Endothelial cell of umbilical vein (primary cell): ENCODE results near the gene C3orf20. TPM values are rescaled to one million over a fixed set of nuclear protein-coding genes. Genes with fewer than 3 reads are reported as not detected.

Experiments used
- BruUV-seq: library from RNA; stranded (reverse); fragments of 400-500 nt; replicated peaks from 2 replicates; lab custom pipeline; 2021; lab: Mats Ljungman, UMichigan
- CTCF ChIA-PET: fragments of 300-600, 350-600 bp; sonication (Branson Sonifier 250); formaldehyde crosslinking; loops from one replicate; lab custom pipeline; 2021; ENCODE audit warnings: antibody characterized with exemption, inconsistent platforms; lab: Charles Lee
- POLR2A ChIA-PET: fragments of 300-600, 350-600 bp; sonication (Branson Sonifier 250); formaldehyde crosslinking; loops from one replicate; lab custom pipeline; 2021; ENCODE audit warnings: antibody characterized with exemption, inconsistent platforms; lab: Charles Lee
- DNase-seq: peaks from one replicate; pipeline ENCODE4 v3.0.0-alpha.2; 2011; ENCODE audit warnings: low read depth, low spot score
- FAIRE-seq: peaks from 2 replicates; lab custom pipeline; 2011; peaks lifted over from hg19 to GRCh38; lab: Jason Lieb, UNC
- H2AFZ ChIP-seq: 2 replicates; pipeline ENCODE4 v1.6.0; 2012; ENCODE audit warnings: low read depth, low read length, control low read depth, inconsistent platforms
- H3K27ac ChIP-seq: 2 replicates; pipeline ENCODE4 v1.5.1; 2011; ENCODE audit warnings: low read depth, mild to moderate bottlenecking, control low read depth, low read length, moderate library complexity; ENCODE audit not compliant: insufficient read depth
- H3K27me3 ChIP-seq, 2 experiments: 2 replicates each; pipeline versions ENCODE4 v1.6.0 to v1.6.1; 2011; ENCODE audit warnings: low read length in 2 of 2, mixed read lengths in 1 of 2; ENCODE audit not compliant: control insufficient read depth in 2 of 2, insufficient read depth in 2 of 2
- H3K36me3 ChIP-seq, 2 experiments: 2 replicates in 1 of 2; 3 replicates in 1 of 2; pipeline ENCODE4 v1.5.1; 2011; ENCODE audit warnings: low read length in 2 of 2, mild to moderate bottlenecking in 1 of 2, moderate library complexity in 1 of 2; ENCODE audit not compliant: control insufficient read depth in 2 of 2, insufficient read depth in 2 of 2; ENCODE audit errors: extremely low read depth in 1 of 2
- H3K4me1 ChIP-seq: 3 replicates; pipeline ENCODE4 v1.5.1; 2011; ENCODE audit warnings: mild to moderate bottlenecking, low read length; ENCODE audit not compliant: control insufficient read depth, insufficient read depth; ENCODE audit errors: extremely low read depth
- H3K4me2 ChIP-seq: 2 replicates; pipeline ENCODE4 v1.6.1; 2011; ENCODE audit warnings: low read length, control low read depth, mixed read lengths; ENCODE audit not compliant: insufficient read depth
- H3K4me3 ChIP-seq, 3 experiments: fragments of 200-600 bp in 1 of 3; sonication (generic), shearing (Covaris generic) in 1 of 3; replicated peaks in 1 of 3; 2 replicates each; pipeline ENCODE4 v1.5.1; 2011 to 2016; ENCODE audit warnings: control low read depth in 3 of 3, low read length in 3 of 3, mild to moderate bottlenecking in 2 of 3, inconsistent platforms in 1 of 3, low read depth in 1 of 3, moderate library complexity in 1 of 3; ENCODE audit not compliant: insufficient read depth in 1 of 3
- H3K79me2 ChIP-seq: 2 replicates; pipeline ENCODE4 v1.6.0; 2012; ENCODE audit warnings: low read length, inconsistent platforms; ENCODE audit not compliant: control insufficient read depth, insufficient read depth
- H3K9ac ChIP-seq: replicated peaks from 2 replicates; pipeline ENCODE3; 2011; ENCODE audit warnings: low read length, control low read depth; ENCODE audit not compliant: insufficient read depth; ENCODE audit errors: extremely low read depth
- H3K9me1 ChIP-seq: replicated peaks from 3 replicates; pipeline ENCODE4 v1.6.0; 2011; ENCODE audit warnings: mild to moderate bottlenecking, low read length; ENCODE audit not compliant: control insufficient read depth, insufficient read depth; ENCODE audit errors: extremely low read depth
- H3K9me3 ChIP-seq: replicated peaks from 2 replicates; pipeline ENCODE4 v1.5.1; 2012; ENCODE audit warnings: low read length, inconsistent platforms; ENCODE audit not compliant: control insufficient read depth, insufficient read depth
- H4K20me1 ChIP-seq: replicated peaks from 2 replicates; pipeline ENCODE3; 2011; ENCODE audit warnings: mild to moderate bottlenecking, low read length; ENCODE audit not compliant: control insufficient read depth, insufficient read depth; ENCODE audit errors: extremely low read depth
- EZH2 ChIP-seq: IDR thresholded peaks from 2 replicates; pipeline ENCODE4 v1.6.1; 2012; ENCODE audit warnings: borderline replicate concordance, low read depth, mild to moderate bottlenecking, moderate library complexity, low read length, inconsistent platforms; ENCODE audit not compliant: severe bottlenecking
- FOS ChIP-seq: IDR thresholded peaks from 2 replicates; pipeline ENCODE4 v1.6.1; 2011; ENCODE audit warnings: mild to moderate bottlenecking, low read length, moderate library complexity, borderline replicate concordance; ENCODE audit not compliant: insufficient read depth
- GATA2 ChIP-seq: IDR thresholded peaks from 2 replicates; pipeline ENCODE4 v1.7.0; 2011; ENCODE audit warnings: low read depth, mild to moderate bottlenecking, moderate library complexity, mixed read lengths, low read length; ENCODE audit not compliant: insufficient read length, insufficient read depth
- JUN ChIP-seq: IDR thresholded peaks from 2 replicates; pipeline ENCODE4 v1.6.1; 2011; ENCODE audit warnings: borderline replicate concordance, low read depth; ENCODE audit not compliant: insufficient read length, insufficient read depth
- MYC ChIP-seq: IDR thresholded peaks from one replicate; pipeline ENCODE4 v1.6.1; 2011; ENCODE audit warnings: mild to moderate bottlenecking, low read depth, low read length
- POLR2A ChIP-seq: IDR thresholded peaks from 2 replicates; pipeline ENCODE4 v1.6.1; 2012; ENCODE audit warnings: low read depth, mild to moderate bottlenecking, control low read depth, low read length
- POLR2AphosphoS5 ChIP-seq: IDR thresholded peaks from 2 replicates; pipeline ENCODE4 v1.6.1; 2012; ENCODE audit warnings: low read depth, mild to moderate bottlenecking, control low read depth, low read length, moderate library complexity; ENCODE audit not compliant: insufficient read depth
- dilution Hi-C: fragments of 300-500 bp; cut with MboI; formaldehyde crosslinking; loops from one replicate; pipeline ENCODE4 v1.15.0; 2019; ENCODE audit warnings: low sequenced_read_pairs; ENCODE audit not compliant: extremely low pct_ligation_motif_present
- intact Hi-C: fragments of 100-400 bp; cut with micrococcal nuclease; formaldehyde crosslinking; loops from one replicate; pipeline ENCODE4 v1.10.0; 2022
- polyA plus RNA-seq, 4 experiments: library from polyadenylated mRNA; depleted of rRNA in 3 of 4; stranded (reverse) in 3 of 4; unstranded in 1 of 4; fragments of >200 nt; gene quantifications; 2 replicates each; pipeline versions ENCODE4 v1.2.1 to v1.2.3, GENCODE V29; 2011 to 2012; ENCODE audit warnings: missing spikeins in 1 of 4
- total RNA-seq: library from RNA; stranded (reverse); gene quantifications from 2 replicates; pipeline ENCODE4 v1.2.3, GENCODE V29; 2021
- TF ChIP-seq, protein P1 (sequence below): IDR thresholded peaks from 2 replicates; pipeline ENCODE4 v1.6.1; 2011; ENCODE audit not compliant: insufficient read depth, insufficient read length
- TF ChIP-seq, protein P2 (sequence below), 2 donors: IDR thresholded peaks; 1 replicate in 1 of 2; 2 replicates in 1 of 2; pipeline ENCODE4 v1.5.1; 2011; ENCODE audit warnings: low read length in 2 of 2, mild to moderate bottlenecking in 2 of 2, moderate library complexity in 2 of 2, control low read depth in 1 of 2, inconsistent platforms in 1 of 2, low read depth in 1 of 2; ENCODE audit not compliant: insufficient read depth in 1 of 2; ENCODE audit errors: extremely low read depth in 1 of 2

Gene C3orf20
- total and polyA plus RNA-seq, 2 donors (not counting 3 experiments of a cell fraction or from before 2014, with no cell fraction given): not detected

DNA sequence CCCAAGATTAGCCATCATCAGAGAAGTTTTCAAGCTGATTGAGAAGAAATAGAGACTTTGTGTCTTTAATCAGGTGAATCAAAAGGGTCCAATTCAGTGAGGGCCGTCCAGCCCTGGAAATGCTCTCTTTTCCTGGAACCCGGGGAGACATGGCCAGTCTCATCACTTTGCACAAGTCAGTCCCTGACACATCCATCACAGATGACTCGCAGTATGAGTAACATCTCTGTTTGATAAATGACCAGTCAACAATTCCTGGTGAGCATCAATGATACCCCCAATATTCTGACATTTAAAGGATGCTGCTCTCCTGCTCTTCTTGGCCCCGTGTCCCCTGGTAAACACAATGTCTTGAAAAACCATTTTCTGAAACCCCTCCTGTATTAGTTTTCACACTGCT, 26.7 kb downstream of the C3orf20 start:
- FAIRE-seq (no peak), DNase-seq (no peak)
- H3K27ac ChIP-seq: no peak overlapping the region
- no peaks in the 10 kb centered on the region for H3K27me3 ChIP-seq
- H3K4me3 ChIP-seq: no peak overlapping the region
- no peak for TF ChIP-seq EZH2
- no peak for TF ChIP-seq GATA2
- TF ChIP-seq, protein P1, sequence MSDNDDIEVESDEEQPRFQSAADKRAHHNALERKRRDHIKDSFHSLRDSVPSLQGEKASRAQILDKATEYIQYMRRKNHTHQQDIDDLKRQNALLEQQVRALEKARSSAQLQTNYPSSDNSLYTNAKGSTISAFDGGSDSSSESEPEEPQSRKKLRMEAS: no peak
- no peak for TF ChIP-seq MYC
- no peak for TF ChIP-seq JUN
- TF ChIP-seq FOS: no peak
- no peak for TF ChIP-seq POLR2A
- no peak for TF ChIP-seq POLR2AphosphoS5
- TF ChIP-seq, protein P2, sequence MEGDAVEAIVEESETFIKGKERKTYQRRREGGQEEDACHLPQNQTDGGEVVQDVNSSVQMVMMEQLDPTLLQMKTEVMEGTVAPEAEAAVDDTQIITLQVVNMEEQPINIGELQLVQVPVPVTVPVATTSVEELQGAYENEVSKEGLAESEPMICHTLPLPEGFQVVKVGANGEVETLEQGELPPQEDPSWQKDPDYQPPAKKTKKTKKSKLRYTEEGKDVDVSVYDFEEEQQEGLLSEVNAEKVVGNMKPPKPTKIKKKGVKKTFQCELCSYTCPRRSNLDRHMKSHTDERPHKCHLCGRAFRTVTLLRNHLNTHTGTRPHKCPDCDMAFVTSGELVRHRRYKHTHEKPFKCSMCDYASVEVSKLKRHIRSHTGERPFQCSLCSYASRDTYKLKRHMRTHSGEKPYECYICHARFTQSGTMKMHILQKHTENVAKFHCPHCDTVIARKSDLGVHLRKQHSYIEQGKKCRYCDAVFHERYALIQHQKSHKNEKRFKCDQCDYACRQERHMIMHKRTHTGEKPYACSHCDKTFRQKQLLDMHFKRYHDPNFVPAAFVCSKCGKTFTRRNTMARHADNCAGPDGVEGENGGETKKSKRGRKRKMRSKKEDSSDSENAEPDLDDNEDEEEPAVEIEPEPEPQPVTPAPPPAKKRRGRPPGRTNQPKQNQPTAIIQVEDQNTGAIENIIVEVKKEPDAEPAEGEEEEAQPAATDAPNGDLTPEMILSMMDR (IDR thresholded peaks at IDR 0.05; ENCODE audit: extremely low read depth in 1 of 2, insufficient read depth in 1 of 2, low read depth in 1 of 2, low read length in 2 of 2): no peak
- H3K9me1 ChIP-seq: no peaks in the 10 kb centered on the region
- H3K4me1 ChIP-seq: no peaks in the 10 kb centered on the region
- POLR2A ChIA-PET: no interaction called here
- H2AFZ ChIP-seq: no peak overlapping the region
- no peaks in the 10 kb centered on the region for H4K20me1 ChIP-seq
- BruUV-seq: no TSS peak
- H3K36me3 ChIP-seq: no peaks in the 10 kb centered on the region
- H3K9ac ChIP-seq: no peak overlapping the region
- dilution Hi-C loops: no loop called here
- CTCF ChIA-PET: no interaction called here
- H3K9me3 ChIP-seq: no peaks in the 10 kb centered on the region
- intact Hi-C loops: no loop called here
- H3K4me2 ChIP-seq: no peak overlapping the region
- no peaks in the 10 kb centered on the region for H3K79me2 ChIP-seq
